Motor neuron (in vitro differentiated cells): ENCODE data around the gene AMZ1. TPM values are rescaled to one million over a fixed set of nuclear protein-coding genes. Genes with fewer than 3 reads are reported as not detected.
"Not testable (repeated sequence)": the region's sequence is repeated elsewhere in the genome, so short reads cannot be mapped to it uniquely, and the experiment has no call there.

Experiments
- ATAC-seq, 8 experiments: fragments of 200-7000 bp; cut with Tn5 transposase; replicated peaks in 6 of 8; 2 replicates each; pipeline ENCODE4 v1.8.0; 2021; ENCODE audit warnings: mild to moderate bottlenecking in 8 of 8, moderate library complexity in 8 of 8
- H3K27ac ChIP-seq, 2 donors: fragments of 250-450 bp; sonication (Bioruptor Pico); 2 replicates each; pipeline ENCODE4 v1.9.0; 2021; ENCODE audit warnings: antibody characterized with exemption in 2 of 2, mild to moderate bottlenecking in 2 of 2, moderate library complexity in 1 of 2
- H3K4me1 ChIP-seq, 2 donors: fragments of 250-450 bp; sonication (Bioruptor Pico); replicated peaks in 1 of 2; 2 replicates each; pipeline ENCODE4 v1.6.1; 2021; ENCODE audit warnings: antibody characterized with exemption in 2 of 2, mild to moderate bottlenecking in 2 of 2, moderate library complexity in 1 of 2
- H3K4me3 ChIP-seq, 5 donors: fragments of 250-450 bp; sonication (Bioruptor Pico); 2 replicates each; pipeline ENCODE4 v1.9.0; 2021; ENCODE audit warnings: antibody characterized with exemption in 5 of 5, mild to moderate bottlenecking in 5 of 5, moderate library complexity in 4 of 5
- WGBS, 10 experiments: fragments of 450-650 bp; shearing (Covaris generic); methylation state at CpG; one replicate each; pipeline ENCODE4 v1.0.0; 2022; 5-methylcytosine and 5-hydroxymethylcytosine counted together
- in situ Hi-C, 9 experiments: fragments of 400-800 bp; cut with MboI; loops; one replicate each; pipeline ENCODE4 v1.15.0; 2021; ENCODE audit warnings: low sequenced_read_pairs in 9 of 9, low pct_unique_long_range_greater_than_20kb in 2 of 9; ENCODE audit not compliant: unreplicated experiment in 9 of 9
- total RNA-seq, 8 experiments: library from RNA; unstranded; fragments of 300-600 nt; gene quantifications; 2 replicates each; pipeline versions ENCODE4 v1.2.3 to v1.2.4, GENCODE V29; 2022

The AMZ1 gene
- total RNA-seq, 8 experiments from 2014 or later, result 0.64 to 3.7 (median 1.1) TPM

DNA sequence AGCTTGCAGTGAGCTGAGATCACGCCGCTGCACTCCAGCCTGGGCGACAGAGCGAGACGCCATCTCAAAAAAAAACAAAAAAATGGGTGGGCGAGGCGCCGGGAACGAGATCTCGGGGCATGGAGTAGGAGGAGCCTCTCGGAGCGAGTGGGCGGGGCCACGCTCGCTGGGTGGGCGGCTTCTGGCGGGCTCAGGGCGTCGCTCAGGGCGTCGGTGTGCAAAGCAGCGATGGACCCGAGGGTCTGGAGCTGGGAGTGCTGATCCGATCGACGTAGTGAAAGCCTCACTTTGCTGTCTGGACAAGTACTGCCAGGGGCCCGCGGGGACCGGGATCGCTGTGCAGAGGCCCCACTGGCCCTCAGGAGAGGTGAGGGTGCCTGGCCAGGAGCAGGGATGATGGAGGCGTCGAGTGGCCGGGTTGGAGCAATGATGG, 22.6 kb upstream of the AMZ1 start:
- in situ Hi-C loops, result no loop called here
- WGBS, 10 experiments, result 90% methylated on average over 2 of the region's 33 CpGs; no CpG with 5 or more reads in 9 of the 10 experiments
- Histone ChIP-seq H3K27ac (no peak overlapping the region), H3K4me3 (no peak overlapping the region), H3K4me1 (peaks cover 2 to 19% of the 10 kb centered on the region in 2 donors)
- ATAC-seq, result no peak

DNA sequence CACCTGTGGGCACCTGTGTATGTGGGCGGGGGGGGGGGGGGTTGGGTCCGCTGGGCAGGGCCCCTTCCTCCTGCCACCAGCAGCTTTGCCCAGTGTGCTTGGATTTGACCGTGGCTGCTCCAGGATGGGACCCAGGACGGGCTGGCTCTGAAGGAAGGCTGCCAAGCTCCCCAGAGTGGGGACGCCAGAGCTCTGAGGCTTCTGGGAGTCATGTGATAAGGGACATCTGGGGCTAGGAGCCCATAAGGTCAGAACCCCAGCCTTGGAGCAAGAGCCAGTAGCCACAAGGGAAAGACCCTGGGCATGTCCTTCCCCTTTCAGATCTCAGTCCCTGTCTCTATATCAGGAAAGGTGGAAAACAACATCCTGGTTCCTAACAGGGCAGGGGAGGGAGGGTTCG, 21.8 kb upstream of the AMZ1 start:
- no CpG with 5 or more reads among the region's 6 CpGs for WGBS, 10 experiments
- in situ Hi-C loops, result no loop called here
- Histone ChIP-seq H3K4me1 (peaks cover 2 to 19% of the 10 kb centered on the region in 2 donors), H3K4me3 (no peak overlapping the region), H3K27ac (no peak overlapping the region)
- no peak for ATAC-seq

DNA sequence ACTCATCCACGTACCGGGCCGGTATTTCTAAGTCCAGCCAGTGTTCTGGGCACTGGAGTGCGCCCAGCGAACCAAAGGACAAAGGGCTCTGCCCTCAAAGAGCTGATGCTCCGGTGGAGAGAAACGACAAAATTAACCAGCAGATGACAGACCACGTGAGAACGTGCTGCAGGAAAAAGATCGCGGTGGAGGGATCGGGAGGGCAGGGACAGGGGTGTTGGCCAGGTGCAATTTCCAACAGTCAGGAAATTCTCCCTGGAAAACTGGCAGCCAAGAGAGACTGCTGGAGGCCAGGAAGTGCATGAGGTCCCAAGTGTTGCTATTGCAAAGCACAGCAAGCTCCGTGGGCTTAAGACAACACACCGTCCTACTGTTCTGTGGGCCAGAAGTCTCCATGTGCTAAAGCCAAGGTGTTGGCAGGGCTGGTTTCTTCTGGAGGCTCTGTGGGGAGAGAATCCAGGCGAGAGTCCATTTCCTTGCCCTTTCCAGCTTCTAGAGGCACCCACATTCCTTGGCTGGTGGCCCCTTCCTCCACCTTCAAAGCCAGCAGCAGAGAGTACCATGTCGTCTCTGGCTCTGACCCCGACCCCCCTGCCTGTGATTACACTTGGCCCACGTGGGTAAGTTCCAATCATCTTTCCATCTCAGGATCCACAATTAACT, 21.3 kb upstream of the AMZ1 start:
- Histone ChIP-seq H3K4me1 (peaks cover 2 to 19% of the 10 kb centered on the region in 2 donors), H3K27ac (no peak overlapping the region), H3K4me3 (no peak overlapping the region)
- WGBS, 10 experiments, result 0 to 100% (median 67%) methylated on average over 1 to 9 of the region's 18 CpGs; no CpG with 5 or more reads in 1 of the 10 experiments
- in situ Hi-C loops, result no loop called here
- no peak for ATAC-seq

DNA sequence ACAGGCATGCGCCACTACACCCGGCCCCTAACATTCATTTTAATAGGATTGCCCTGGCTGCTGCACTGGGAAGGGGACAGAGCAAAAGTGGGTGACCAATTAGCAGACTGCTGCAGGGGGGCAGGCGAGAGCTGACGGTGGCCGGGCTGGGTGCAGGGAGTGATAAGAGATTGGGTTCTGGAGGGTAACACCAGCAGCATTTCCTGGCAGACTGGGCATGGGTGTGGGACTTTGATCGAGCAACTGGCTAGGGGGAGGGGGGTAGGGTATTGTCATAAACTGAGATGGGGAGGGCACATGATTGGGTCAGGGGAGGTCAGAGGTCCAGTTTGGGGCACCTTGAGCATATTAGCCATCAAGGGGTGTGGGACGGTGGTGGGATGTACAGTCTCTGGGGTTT, 20.2 kb upstream of the AMZ1 start:
- H3K4me1 ChIP-seq, result peaks cover 2 to 19% of the 10 kb centered on the region in 2 donors
- WGBS, 10 experiments, result 94 to 100% (median 100%) methylated on average over 1 to 5 of the region's 7 CpGs; no CpG with 5 or more reads in 7 of the 10 experiments
- H3K4me3 ChIP-seq, result no peak overlapping the region
- no peak overlapping the region for H3K27ac ChIP-seq
- ATAC-seq, result peak in 2 of 8 experiments; percentile 1 to 2
- in situ Hi-C loops, result no loop called here

DNA sequence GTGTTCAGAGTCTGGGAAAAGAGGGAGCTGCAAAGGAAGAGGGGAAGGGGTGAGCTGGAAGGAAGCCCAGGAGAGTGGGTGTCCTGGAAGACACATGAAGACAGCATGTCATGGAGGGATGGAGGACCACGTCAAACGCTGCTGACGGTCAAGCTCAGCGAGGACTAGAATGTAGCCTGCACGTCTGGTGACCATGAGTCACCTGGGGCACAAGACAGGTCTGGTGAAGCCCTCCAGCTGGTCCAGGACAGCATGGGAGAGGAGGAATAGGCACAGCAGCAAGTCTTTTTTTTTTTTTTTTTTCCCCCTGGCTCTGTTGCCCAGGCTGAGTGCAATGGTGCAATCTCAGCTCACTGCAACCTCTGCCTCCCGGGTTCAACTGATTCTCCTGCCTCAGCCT, 19.6 kb upstream of the AMZ1 start:
- Histone ChIP-seq H3K27ac (no peak overlapping the region), H3K4me3 (no peak overlapping the region), H3K4me1 (peaks cover under 1 to 14% of the 10 kb centered on the region in 2 donors)
- peak in 5 of 8 experiments; percentile 6 to 47 (median 39) for ATAC-seq
- WGBS, 10 experiments, result 41 to 90% (median 85%) methylated on average over 1 to 5 of the region's 6 CpGs; no CpG with 5 or more reads in 6 of the 10 experiments
- in situ Hi-C loops, result no loop called here

DNA sequence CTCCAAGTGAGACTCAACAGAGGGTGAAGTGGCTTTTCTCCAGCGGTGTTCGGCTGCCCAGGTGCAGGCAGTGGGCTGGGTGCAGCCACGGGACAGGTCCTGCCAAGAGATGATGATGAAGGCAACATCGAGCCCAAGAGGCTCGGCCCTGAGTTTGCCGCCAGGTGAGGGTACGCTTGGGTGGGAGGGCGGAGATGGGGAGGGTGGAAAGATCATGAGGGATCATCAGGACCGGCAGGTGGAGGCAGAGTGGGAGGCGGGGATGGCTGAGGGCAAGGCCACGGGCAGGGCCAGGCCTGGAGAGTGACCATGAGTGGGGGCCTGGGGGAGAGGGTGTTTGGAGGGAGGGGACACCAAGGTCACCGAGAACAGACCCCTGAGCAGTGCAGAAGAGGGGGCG, 17.8 kb upstream of the AMZ1 start:
- peak in 2 of 8 experiments; percentile 2 to 3 for ATAC-seq
- no peak overlapping the region for H3K27ac ChIP-seq
- no peak overlapping the region for H3K4me3 ChIP-seq
- WGBS, 10 experiments, result no CpG with 5 or more reads among the region's 13 CpGs
- H3K4me1 ChIP-seq, result no peaks in the 10 kb centered on the region
- in situ Hi-C loops, result no loop called here

DNA sequence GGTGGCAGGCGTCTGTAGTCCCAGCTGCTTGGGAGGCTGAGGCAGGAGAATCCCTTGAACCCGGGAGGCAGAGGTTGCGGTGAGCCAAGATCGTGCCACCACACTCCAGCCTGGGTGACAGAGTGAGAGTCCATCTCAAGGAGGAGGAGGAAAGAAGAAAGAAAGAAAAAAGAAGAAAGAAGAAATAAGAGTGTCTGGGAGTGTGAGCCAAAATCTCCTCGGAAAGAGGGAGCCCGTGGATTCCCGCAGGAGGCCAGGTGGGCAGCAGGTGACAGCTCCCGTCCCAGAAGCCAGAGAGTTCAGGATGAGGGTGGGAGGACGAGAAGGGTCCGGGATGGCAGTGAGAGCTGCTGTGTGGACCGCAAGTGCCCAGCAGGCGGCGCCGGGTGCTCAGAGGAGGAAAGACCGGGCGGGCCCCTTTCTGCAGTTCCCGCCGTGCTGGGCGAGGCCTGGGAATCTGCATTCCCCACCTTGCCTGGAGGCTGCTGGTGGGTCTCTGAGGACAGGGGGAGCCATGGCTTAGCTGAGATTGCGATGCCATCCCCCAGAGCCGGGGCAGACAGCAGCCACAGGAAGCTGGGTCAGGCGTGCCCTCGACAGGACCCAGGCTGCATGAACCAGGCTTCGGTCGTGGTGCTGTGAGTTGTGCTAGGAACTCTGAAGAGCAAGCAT, 17.1 kb upstream of the AMZ1 start:
- WGBS, 10 experiments, result 8 to 67% (median 44%) methylated on average over 1 to 6 of the region's 25 CpGs; no CpG with 5 or more reads in 1 of the 10 experiments
- Histone ChIP-seq H3K4me1 (no peaks in the 10 kb centered on the region), H3K27ac (no peak overlapping the region), H3K4me3 (no peak overlapping the region)
- peak; percentile 54 to 97 (median 74) for ATAC-seq
- in situ Hi-C loops, result no loop called here

DNA sequence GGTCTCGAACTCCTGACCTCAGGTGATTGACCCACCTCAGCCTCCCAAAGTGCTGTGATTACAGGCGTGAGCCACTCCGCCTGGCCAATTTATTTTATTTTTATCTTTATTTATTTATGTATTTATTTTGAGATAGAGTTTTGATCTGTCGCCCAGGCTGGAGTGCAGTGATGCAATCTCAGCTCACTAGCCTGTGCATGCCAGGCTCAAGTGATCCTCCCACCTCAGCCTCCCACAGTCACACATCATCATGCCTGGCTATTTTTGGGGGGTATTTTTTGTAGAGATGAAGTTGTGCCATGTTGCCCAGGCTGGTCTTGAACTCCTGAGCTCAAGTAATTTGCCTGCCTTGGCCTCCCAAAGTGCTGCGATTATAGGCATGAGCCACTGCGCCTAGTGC, 14.8 kb upstream of the AMZ1 start:
- 50 to 94% (median 67%) methylated on average over 2 to 4 of the region's 6 CpGs; no CpG with 5 or more reads in 4 of the 10 experiments for WGBS, 10 experiments
- H3K4me1 ChIP-seq, in situ Hi-C loops, ATAC-seq, H3K27ac ChIP-seq, H3K4me3 ChIP-seq: not testable (repeated sequence)

DNA sequence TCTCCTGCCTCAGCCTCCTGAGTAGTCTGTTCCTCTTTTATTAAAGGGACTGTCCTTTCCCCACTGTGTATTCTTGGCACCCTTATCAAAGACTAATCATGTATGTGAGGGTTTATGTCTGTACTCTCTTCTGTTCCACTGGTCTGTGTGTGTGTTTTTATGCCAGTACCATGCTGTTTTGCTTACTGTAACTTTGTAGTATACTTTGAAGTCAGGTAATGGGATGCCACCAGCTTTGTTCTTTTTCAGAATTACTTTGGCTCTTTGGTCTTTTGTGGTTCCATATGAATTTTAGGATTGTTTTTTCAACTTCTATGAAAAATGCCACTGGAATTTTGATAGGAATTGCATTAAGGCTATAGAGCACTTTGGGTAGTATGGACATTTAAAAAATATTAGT, 14.1 kb upstream of the AMZ1 start:
- Histone ChIP-seq H3K4me1 (no peaks in the 10 kb centered on the region), H3K4me3 (no peak overlapping the region), H3K27ac (no peak overlapping the region)
- in situ Hi-C loops, result no loop called here
- ATAC-seq, result no peak

DNA sequence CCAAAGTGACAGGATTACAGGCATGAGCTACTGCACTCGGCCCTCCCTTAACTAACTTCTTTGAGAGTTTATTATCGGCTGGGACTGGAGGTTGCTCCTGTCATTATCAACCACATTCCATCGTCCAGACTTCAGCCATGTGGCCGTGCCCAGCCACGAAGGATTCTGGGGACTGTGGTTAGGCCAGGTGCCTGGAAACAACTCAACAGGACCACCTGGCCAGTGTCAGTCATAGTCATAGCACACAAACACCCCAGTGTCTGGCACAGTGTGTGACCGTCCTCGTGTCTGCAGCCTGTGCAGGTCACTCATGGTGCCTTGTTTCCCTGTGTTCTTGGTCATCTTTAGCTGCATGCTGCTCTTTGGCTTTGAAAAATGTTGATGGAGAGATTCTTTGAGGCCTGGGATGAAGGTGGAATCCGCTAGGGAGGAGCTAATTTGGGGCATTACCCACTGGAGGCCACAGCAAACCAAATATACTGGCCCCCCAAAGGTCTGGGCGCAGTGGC, 12.7 kb upstream of the AMZ1 start:
- H3K4me1 ChIP-seq, result no peaks in the 10 kb centered on the region
- ATAC-seq, result no peak
- 29 to 100% (median 68%) methylated on average over 1 to 4 of the region's 9 CpGs; no CpG with 5 or more reads in 2 of the 10 experiments for WGBS, 10 experiments
- no peak overlapping the region for H3K27ac ChIP-seq
- in situ Hi-C loops, result no loop called here
- H3K4me3 ChIP-seq, result no peak overlapping the region

DNA sequence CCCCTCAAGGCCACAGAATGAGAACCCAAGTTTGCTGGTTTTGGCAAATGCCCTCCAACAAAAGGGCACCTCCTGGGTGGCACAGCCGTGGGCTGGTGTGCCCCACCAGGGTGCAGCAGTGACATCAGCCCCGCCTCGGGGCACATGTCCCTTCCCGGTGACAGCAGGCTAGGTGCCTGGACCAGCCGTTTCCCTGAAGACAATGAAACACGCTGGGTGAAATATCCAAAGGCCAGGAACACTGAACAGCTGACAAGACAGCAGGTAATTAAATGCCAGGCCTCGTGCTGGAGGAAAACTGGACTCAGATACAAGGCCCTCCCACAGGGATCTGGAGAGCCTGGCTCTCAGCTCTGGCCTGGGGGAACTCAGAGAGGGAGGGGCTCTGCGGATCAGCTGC, 11.4 kb upstream of the AMZ1 start:
- H3K4me1 ChIP-seq, ATAC-seq, H3K27ac ChIP-seq, H3K4me3 ChIP-seq, in situ Hi-C loops: not testable (repeated sequence)
- no CpG with 5 or more reads among the region's 8 CpGs for WGBS, 10 experiments

DNA sequence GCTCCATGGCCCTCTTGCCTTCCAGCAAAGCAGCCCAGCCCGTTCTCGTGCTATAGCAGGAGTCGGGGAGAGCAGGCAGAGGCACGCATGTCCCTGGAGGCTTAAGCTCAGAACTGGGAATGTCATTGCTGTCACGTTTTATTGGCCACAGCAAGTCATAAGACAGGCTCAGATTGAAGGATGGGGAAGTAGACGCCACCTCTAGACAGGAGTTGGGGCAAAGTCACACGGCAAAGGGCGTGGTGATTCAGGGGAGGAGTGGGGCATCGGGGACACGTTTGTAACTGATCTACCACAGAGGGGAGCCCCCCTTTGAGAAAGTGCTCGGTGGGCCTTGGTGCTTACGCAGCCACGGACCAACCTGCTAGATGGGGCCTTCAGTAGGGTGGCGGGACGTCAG, 9.5 kb upstream of the AMZ1 start:
- H3K4me3 ChIP-seq, H3K27ac ChIP-seq, in situ Hi-C loops, H3K4me1 ChIP-seq, ATAC-seq: not testable (repeated sequence)
- no CpG with 5 or more reads among the region's 15 CpGs for WGBS, 10 experiments

DNA sequence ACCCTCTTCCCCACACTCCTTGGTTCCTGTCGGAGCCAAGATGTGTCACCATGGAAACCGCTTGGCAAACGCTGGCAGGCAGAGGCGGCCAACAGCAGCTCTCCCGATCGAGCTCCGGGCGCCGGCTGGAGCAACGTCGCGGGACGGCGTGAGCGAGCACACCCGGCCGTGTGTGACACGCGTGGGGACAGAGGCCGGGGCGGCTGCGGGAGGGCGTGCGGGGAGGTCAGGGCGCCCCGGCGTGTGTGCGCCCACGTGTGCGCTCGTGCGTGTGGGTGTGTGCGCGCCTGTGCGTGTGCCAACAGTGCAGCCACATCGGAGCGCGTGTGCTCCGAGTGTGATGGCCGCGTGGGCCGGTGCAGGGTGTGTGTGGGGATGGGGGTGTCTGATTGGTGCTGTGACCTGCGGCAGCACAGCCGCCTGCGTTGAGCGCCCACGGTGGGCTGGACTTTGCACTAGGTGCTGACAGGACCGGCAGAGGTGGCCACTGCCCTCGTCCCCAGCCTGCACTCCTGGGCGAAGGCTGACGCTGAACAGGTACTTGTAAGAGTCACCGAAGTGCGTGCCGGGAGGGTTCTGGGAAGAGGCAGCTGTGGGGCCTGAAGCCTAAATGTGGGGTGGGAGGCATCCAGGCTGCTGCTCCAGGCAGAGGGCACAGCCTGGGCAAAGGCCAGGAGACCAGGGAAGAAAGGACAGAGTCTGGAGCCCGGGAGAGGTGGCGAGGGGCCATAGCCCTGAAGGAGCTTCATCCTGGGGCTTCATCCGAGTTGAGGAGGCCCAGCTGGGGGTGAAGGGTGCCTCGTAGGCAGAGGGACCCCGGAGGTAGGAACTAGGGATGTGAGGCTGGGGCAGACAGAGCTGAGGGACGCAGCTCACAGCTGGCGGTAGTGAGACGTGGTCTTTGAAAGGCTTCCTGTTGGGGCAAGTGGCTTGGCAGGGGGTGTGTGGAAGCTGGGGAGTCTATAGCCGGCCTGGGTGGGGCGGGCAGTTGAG, 8.6 kb upstream of the AMZ1 start:
- H3K27ac ChIP-seq, in situ Hi-C loops, H3K4me1 ChIP-seq, H3K4me3 ChIP-seq: not testable (repeated sequence)
- 36 to 93% (median 78%) methylated on average over 2 to 17 of the region's 64 CpGs; no CpG with 5 or more reads in 4 of the 10 experiments for WGBS, 10 experiments
- peak in 7 of 8 experiments; percentile 13 to 41 (median 30) for ATAC-seq
